Stimulated activated CD8-positive, alpha-beta memory T cell treated with anti-CD3 and anti-CD28 coated beads, Interleukin-15, amount 100 ng/mL, for 48 hours (primary cell): ENCODE measurements around the gene PLEKHA7.
"Not testable (repeated sequence)": the region's sequence is repeated elsewhere in the genome, so short reads cannot be mapped to it uniquely, and the experiment has no call there.

ENCODE experiments used
- DNase-seq, 2 donors: peaks; one replicate each; pipeline ENCODE4 v3.0.0-alpha.2; 2020; ENCODE audit warnings: low read depth in 2 of 2

Gene PLEKHA7

DNA sequence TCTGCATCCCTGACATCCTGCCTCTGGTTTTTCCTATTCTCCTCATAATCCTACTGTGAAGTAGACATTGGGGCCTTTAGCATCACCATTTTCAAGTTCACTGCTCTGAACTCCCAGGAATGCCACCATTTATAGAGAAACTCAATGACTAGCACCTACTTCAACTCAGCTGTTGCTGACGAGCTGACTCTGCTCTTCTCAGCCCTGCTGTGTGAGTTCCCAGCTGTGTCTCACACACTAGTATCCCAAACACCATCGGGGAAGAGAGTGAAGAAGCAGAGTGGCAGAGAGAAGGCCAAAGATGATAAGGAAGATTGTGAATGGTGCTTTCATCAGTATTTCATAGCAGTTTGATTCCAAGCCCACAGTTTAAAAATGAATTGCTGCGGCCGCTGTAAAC lies 71.9 kb downstream of the PLEKHA7 start:
- no peak for DNase-seq

DNA sequence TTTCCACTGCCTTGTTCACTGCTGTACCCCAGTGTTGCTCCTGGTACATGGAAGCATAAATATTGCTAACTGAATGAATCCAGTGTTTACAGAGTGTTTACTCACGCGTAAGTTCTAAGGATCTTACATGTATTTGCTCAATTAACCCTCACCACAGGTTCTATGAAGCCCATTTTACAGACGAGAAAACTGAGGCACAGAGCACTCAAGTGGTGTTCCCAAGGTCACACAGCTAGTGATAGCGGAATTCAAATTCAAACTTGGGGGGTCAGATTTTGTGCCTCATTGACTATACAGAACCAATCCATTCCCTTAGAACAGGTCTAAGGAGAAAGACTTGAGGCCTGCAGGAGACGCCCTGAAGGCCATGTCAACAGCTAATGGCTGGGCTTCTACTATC lies 72.3 kb downstream of the PLEKHA7 start:
- no peak for DNase-seq

DNA sequence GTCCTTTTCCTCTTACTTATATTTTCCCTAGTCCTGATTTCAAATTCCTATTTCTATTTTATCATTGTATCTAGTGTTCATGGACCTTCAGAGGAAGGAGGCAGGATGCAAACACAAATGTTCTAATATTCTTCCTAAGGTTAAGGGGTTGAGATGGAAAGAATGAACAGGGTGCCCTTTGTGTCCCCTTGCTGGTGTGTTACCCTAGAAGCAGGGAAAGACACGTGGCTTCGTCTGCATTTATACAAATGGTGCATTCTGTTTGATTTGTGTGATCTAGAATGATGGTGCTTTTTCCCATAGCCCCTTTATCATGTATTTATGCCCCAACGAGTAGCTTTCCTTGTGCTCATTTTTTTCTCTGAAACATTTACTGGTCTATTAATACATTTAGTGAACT lies 76.2 kb downstream of the PLEKHA7 start:
- no peak for DNase-seq

DNA sequence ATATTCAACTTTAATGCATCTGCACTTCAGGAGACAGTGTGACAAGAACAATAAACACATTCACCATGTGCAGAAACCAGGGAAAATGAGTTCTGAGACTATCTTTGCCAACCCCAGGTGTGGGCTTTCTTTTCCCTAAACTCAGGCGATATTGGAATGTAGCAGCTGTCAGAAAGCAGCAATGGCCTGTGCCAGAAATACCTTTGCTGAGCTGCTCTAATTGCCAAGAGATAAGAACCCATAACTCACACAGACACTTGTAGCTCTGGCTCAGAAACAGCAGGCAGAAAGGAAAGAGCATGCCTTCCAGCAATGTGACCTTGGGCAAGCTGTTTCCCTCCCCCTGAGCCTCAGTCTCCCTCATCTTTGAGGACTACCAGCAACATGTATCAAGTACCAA lies 77.6 kb downstream of the PLEKHA7 start:
- DNase-seq = no peak

DNA sequence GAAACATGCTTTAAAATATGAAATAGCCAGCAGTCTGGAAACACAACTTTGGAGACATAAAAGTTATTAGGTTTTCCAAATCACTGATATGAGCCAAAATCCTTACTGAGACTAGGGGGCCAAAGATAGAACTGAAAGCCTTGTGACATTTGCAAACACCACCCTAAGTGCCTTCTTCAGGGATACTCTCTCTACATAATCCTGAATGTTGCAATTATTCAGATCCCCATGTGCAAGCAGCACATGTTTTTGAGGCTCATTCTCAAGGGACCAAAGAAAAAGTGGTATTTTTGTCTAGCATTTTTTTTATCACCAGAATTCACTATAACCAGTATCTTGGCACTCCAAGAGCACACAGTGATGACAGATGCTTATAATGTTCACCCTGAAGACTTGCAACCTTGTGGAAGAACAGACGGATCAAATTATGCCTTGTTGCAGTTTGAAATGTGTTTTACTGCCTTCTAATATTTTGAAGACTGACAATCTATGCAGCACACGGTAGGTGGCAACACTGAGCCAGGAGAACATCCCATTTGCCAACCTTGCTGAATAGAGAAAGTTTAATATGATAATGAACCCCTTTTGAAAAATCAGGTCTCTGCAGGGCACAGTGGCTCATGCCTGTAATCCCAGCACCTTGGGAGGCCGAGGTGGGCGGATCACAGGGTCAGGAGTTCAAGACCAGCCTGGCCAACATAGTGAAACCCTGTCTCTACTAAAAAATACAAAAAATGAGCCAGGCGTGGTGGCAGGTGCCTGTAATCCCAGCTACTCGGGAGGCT lies 78.5 kb downstream of the PLEKHA7 start:
- no peak for DNase-seq

DNA sequence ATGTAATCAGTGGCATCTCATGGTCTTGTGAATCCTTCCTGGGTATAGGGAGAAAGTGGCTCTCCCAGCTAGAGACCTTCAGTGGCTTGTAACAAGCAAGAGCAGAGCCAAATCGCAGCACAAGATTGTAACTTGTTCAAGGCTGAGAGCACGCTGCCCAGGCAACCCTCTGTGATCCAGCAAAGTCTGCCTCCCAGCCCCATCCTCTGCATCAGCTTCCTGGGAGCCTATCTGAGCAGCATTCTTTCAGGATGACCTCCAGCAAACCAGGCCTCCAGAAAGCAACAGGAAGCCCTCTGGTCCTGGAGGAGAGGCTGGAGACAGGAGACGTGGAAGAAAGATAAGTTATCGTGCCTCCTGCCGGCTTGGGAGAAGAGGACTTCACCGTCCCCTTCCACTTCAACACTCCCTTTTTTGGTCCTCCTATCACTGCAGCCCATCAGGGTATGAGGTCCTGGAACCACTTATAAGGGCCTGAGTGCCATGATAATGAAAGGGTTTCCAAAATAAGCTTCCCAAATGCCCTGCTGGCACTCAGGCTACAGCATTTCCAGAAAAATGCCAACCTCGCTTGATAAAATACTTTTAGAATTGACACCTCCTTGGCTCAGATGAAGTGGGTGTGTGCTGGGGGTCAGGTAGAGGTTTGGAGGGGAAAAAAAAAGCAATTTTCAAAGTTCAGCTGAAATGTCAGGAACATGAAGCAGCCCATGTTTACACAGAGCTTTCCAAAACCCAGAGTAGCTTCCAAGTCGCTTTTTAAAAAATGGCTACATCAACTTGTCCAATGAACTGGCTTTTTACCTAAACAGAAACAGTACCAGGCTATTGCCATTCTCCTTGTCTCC lies 80.2 kb downstream of the PLEKHA7 start:
- DNase-seq = no peak

DNA sequence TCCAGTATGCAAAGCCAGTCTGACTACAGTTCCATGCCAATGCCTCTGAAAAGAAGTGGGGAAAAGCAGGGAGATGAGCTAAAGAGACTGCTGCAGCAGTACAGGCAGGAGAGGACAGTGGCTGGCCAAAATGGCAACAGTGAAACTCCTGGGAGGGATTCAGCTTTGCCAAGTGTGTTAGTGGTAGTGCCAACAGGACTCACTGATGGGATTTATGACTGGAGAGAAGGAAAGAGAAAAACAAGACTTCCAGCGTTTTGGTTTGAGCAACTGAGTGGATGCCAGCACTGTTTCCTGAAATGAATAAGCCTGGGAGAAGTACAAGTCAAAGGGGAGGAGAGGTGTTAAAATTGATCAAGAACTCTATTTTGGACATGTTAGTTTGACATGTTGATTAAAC lies 80.9 kb downstream of the PLEKHA7 start:
- no peak for DNase-seq

DNA sequence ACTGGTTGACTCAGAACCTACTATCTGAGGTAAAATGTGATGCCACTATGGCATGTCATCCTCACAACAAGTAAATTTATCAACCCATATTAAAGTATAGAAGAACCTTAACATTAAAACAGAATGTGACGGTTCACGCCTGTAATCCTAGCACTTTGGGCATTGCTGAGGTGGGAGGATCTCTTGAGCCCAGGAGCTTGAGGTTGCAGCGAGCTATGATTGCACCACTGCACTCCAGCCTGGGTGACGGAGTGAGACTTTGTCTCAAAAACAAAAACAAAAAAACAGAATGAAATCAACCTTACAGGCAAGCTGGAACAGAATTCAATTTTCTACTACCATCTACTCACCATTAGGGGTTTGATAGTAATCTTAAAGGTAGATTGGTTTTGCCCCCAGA lies 86.2 kb downstream of the PLEKHA7 start:
- DNase-seq = no peak

DNA sequence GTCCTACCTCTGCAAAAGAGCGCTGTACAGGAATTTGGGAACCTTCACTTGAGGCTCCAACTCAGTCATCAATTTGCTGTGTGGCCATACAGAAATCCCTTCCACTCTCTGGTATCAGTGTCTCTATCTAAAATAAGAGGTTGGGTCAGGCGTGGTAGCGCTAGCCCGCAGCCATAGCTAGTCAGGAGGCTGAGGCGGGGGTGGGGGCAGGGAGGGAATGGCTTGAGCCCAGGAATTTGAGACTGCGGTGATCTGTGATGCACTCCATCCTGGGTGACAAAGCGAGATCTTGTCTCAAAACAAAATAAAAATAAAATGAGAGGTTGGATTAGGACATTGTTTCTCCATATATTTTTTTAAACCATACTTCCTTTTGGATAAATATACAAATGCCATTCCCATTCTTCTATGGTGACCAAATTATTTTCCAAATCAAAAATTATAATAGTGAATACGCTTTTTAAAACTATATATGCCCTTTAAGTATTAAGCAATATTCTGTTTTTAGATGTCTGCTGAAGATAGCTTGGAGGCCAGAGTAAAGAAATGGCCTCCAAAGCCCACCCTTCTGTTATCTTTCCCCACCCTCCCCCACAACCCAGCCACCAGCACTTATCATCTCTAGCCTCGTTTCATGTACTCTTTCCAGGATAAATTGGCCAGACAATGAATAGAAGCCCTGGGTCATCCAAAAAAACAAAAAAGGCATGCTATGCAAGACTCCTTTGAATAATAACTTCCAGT lies 87.2 kb downstream of the PLEKHA7 start:
- no peak for DNase-seq

DNA sequence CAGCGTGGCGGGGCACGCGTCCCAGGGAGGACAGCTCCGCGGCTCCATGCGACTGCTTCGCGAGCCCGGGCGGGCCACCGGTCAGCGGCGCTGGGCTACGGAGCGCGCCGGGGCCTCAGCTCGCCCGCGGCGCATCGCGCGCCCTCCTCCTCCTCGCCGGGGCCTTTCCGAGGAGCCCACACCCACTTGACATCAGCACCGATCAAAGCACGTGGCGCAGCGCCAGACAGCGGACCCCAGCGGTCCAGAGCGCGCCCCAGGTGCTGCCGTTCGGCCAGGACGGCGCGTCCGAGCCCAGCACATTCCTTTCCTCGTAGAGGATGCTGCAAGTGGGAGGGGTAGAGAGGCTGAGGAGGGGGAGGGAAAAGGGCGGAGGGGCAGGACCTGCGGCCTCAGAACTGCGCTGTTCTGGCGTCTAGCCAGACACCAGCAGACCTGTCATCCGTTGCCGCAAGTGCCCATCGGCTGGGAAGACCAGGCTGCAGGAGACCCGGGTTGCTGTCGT lies 88.6 kb downstream of the PLEKHA7 start:
- no peak for DNase-seq

DNA sequence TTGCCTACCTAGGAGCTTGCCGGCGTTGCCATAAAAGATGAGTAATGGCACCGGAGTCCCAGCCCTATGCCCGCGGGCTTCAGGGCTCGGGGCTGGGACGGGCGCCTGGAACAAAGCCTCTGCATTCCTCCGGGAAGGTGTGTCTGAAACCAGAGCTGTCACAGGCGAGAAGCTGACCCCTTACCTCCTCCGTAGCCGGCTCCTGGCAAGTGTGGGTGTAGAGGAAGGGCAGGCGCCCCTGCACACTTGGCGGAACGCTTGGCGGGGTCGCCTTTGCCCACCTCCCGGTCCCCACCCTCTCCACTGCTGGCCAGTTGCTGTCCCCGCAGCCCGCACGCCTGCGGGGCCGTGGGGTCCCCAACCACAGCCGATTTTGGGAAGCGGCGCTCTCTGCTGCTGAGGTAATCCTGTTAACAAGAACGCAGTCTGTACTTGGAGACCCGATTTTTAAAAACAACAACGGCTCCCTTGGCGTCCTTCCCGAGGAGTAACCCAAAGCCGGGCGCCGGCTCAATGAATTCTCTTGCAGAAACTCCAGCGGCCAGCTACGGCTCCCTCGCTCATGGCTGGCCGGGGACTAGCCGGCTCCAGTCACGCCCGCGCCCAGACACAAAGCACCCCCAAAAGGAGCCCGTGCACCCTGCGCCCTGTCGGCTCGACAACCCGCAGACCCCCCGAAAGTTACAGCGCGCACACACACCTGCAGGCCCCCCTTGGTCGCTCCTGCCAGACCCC lies 89.2 kb downstream of the PLEKHA7 start:
- no peak for DNase-seq

DNA sequence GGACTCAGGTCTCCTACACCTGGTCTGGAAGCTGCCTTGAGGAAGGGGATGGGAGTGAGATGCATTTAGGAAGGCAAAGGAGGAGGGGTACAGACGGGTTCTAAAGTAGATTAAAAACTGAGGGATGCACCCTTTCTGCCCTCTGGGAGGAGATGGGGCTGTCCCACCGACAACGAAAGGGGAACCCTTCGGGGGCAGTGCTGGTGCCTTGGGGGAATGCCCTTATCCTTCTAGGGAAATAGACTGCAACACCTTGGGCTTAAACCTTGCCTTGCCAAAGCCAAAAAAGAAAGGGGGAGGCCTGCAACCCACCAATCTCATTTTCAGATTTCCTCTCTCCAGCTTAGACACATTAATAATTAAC lies 89.8 kb downstream of the PLEKHA7 start:
- DNase-seq = no peak

DNA sequence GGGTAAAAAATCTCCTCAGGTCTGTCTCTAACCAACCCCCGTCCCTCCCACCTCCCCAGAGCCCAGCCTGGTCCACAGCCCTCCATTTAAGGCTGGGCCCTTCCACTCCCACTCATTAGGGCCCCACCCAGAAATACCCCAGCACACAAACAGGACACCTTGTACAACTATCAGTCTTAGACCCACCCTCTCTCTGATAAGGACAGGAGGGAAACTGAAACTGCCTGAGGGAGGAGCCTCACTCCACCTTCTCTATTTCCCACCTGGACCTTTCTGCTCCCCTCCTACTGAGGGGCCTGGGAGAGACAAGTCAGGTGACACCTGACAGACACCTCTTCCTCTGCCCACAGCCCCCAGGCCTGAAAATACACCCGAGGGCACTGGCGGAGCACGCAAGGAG lies 90.2 kb downstream of the PLEKHA7 start:
- no peak for DNase-seq

DNA sequence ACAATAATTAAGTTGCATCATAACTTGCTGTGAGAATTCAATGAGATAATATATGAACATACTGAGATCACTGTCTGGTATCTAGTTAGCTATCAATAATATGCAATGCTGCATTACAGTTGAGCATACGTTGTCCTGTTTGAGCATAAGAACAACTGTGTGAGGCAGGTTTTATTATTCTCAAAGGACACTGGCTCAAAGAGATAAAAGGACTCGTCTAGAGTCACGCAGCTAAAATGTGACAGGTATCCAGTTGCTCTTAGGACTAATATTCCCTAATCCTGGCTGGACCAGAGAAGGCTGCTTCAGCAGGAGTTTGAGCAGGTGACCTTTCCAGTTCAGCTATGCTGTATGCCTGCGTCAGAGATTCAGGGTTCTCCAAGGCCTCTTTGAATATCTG lies 92.5 kb downstream of the PLEKHA7 start:
- DNase-seq = no peak

DNA sequence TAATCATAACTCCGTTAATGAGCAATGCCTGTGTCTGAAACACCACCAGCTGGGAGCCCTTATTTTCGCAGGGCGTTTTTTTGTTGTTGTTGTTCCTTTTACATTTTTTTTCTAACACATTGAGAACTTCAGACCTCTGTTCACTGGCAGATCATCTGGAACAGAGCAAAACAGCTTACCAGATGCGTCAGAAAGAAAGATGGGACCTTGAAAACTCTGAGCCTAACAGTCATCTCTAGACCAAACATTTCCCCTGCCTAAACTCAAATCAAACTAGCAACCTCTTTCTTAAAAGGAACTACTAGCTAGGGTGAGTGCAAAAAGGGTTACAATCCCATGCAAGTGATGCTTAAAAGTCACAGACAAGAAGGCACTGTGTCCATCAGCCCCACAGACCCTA lies 93.2 kb downstream of the PLEKHA7 start:
- DNase-seq = no peak

DNA sequence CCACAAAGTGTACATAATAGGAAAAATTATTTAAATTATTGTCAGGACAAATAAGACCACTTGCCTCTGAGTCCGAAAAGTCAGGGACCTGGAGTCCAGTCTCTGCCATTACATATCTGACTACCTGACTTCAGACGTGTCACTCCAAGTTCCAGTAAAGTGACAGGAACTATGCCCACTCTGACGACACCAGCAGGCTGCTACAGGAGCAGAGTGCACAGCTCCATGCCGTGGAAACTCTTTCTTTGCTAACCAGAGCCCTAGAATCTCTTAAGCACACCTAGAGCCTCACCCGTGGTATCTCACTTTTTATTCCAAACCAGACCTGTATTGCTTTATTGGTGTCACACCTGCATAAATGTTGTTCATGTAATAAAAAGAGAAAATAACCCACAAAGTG lies 93.7 kb downstream of the PLEKHA7 start:
- DNase-seq = no peak

DNA sequence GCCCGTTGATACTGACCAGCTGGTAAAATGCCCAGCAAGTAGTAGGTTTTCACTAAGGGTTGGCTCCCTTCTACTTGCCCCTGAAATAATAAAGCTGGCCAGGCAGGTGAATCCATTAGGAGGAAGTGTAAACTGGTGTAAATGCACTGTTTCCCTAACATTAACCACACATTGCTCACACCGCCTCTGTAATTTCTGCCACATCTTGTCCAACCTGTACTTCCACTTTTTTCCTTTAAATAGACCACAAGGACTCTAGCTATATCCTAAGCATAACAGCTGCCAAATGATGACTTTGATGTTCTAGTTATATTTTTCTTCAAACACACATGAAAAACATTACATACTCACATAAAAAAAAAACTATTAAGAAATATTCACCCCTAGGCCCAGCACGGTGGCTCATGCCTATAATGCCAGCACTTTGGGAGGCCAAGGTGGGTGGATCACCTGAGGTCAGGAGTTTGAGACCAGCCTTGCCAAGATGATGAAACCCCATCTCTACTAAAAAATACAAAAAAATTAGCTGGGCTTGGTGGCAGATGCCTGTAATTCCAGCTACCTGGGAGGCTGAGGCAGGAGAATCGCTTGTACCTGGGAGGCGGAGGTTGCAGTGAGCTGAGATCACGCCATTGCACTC lies 95.6 kb downstream of the PLEKHA7 start:
- not testable (repeated sequence) for DNase-seq

DNA sequence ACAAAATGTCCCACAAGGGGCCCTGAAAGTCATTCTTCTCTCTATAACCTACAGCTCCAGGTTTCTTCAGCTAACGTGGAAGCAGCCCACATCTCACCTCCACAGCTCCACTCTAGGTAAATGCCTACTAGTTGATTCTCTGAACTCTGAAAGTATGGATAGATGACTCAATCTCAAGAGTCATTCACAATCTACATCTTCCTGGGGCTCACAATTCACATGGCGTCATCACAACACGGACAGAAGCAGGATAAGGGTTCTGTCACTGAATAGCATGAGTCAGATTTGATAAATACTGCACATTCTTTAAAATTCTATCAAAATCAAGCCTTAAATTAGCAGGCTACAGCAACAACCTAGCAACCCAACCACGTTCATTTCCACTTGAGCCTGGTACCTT lies 96.3 kb downstream of the PLEKHA7 start:
- DNase-seq = no peak

DNA sequence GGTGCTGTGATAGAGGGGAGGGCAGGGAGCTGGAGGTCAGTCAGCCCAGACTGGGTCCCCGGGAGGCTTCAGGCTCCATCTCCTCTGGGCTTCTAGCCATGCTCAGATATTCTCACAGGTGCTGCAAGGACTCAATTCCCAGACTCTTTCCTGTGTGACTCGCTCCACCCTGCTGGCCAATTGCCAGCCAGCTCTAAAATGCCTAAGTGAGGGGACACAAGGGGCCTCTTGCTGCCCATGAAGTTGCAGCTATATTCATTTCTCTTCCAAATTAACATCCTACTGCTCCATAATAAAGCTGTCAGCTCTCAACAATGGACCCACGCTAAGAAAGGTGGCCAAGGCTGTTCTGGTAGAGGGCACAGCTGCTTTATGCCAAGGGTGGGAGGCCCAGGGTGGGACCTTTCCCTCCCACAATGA lies 101.5 kb downstream of the PLEKHA7 start:
- DNase-seq = no peak

DNA sequence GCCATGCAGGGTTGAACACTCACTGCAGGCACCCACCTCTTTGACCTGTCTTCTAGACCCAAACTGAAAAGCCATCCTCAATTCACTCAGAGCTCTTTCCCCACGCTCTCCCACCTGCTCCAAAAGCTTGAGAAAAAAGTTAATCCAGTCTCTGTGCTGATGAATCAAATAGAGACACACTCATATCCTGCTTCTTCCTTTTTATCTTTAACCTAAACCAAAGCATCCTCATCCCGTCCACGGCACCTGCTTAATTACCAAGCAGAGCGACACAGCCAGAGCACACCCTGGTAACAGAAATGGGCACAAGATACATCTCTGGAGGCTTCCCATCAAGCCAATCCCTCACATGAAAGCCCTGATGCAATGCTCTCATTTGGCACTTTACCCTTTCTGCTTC lies 102.6 kb downstream of the PLEKHA7 start:
- DNase-seq = no peak

DNA sequence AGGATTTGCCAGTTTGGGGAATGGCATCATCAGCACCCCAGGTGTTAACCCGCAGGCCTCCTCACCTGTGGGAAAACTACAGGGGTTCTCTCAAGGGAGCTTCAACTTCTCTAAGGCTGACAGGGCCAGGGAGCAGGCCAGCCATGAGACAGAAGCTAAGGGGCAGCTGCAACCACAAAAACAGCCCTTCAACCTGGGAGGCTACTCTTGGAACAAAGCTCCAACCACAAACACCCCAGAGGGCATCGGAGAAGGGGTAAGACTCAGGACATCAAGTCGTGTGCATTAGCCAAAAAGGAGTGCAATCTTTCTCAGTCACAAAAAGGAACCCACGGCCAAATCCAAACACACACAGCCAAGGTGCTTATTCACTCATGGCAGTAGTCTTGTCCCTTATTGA lies 103.0 kb downstream of the PLEKHA7 start:
- no peak for DNase-seq
